ENCODE data around the gene DNAJB14.

The DNAJB14 gene

GRCh38 chr4:99893839-99894160, 52.6 kb downstream of the DNAJB14 start:
- Histone ChIP-seq H3K79me2 (ENCODE audit: insufficient read depth, low read length) (peaks cover 37% of the 10 kb centered on the region), H3K4me1 (ENCODE audit: insufficient read depth, low read length, poor library complexity, severe bottlenecking) (peaks cover 36% of the 10 kb centered on the region)
- no peak for TF ChIP-seq EZH2phosphoT487 (IDR thresholded peaks at IDR 0.05; ENCODE audit: borderline replicate concordance)
- TF ChIP-seq, protein P1, sequence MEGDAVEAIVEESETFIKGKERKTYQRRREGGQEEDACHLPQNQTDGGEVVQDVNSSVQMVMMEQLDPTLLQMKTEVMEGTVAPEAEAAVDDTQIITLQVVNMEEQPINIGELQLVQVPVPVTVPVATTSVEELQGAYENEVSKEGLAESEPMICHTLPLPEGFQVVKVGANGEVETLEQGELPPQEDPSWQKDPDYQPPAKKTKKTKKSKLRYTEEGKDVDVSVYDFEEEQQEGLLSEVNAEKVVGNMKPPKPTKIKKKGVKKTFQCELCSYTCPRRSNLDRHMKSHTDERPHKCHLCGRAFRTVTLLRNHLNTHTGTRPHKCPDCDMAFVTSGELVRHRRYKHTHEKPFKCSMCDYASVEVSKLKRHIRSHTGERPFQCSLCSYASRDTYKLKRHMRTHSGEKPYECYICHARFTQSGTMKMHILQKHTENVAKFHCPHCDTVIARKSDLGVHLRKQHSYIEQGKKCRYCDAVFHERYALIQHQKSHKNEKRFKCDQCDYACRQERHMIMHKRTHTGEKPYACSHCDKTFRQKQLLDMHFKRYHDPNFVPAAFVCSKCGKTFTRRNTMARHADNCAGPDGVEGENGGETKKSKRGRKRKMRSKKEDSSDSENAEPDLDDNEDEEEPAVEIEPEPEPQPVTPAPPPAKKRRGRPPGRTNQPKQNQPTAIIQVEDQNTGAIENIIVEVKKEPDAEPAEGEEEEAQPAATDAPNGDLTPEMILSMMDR (conservative IDR thresholded peaks at IDR 0.05; ENCODE audit: low read length), result no peak

GRCh38 chr4:99893029-99893428, 53.4 kb downstream of the DNAJB14 start:
- H3K36me3 ChIP-seq (ENCODE audit: insufficient read depth, low read length), result no peaks in the 10 kb centered on the region
- peak overlapping the region; percentile 92 for H3K4me2 ChIP-seq (ENCODE audit: low read depth, low read length, poor library complexity, severe bottlenecking)
- H2AFZ ChIP-seq (ENCODE audit: low read length), result no peak overlapping the region
- H3K4me3 ChIP-seq (ENCODE audit: low read length, poor library complexity, severe bottlenecking), result peak overlapping the region; percentile 100
- H3K27me3 ChIP-seq (ENCODE audit: insufficient read depth, low read length, poor library complexity, severe bottlenecking), result peaks cover 4% of the 10 kb centered on the region
- no peaks in the 10 kb centered on the region for H3K9me3 ChIP-seq (ENCODE audit: insufficient read depth, low read depth, low read length)
- 0 out of 2 replicates have a peak, but pooled peaks cover 2% of the 10 kb centered on the region for H3F3A ChIP-seq (ENCODE audit: low read depth)
- peaks cover 37% of the 10 kb centered on the region for H3K79me2 ChIP-seq (ENCODE audit: insufficient read depth, low read length)
- H4K20me1 ChIP-seq (ENCODE audit: insufficient read depth, low read length, poor library complexity, severe bottlenecking), result peaks cover 12% of the 10 kb centered on the region
- H3K9ac ChIP-seq (ENCODE audit: low read depth, low read length, poor library complexity, severe bottlenecking), result peak overlapping the region; percentile 90
- H3K9me2 ChIP-seq (replicated peaks; ENCODE audit: low read depth, low read length), result no peaks in the 10 kb centered on the region
- peaks cover 36% of the 10 kb centered on the region for H3K4me1 ChIP-seq (ENCODE audit: insufficient read depth, low read length, poor library complexity, severe bottlenecking)
- TF ChIP-seq, protein P1 (conservative IDR thresholded peaks at IDR 0.05; ENCODE audit: low read length), result no peak
- no peak for TF ChIP-seq EZH2phosphoT487 (IDR thresholded peaks at IDR 0.05; ENCODE audit: borderline replicate concordance)

More at GRCh38 chr4:99893839-99894160, 52.6 kb downstream of the DNAJB14 start:
- Histone ChIP-seq H3K4me2 (ENCODE audit: low read depth, low read length, poor library complexity, severe bottlenecking) (peak overlapping the region; percentile 92), H3F3A (ENCODE audit: low read depth) (0 out of 2 replicates have a peak, but pooled peaks cover 2% of the 10 kb centered on the region), H2AFZ (ENCODE audit: low read length) (peak overlapping the region; percentile 84), H3K9ac (ENCODE audit: low read depth, low read length, poor library complexity, severe bottlenecking) (peak overlapping the region; percentile 90), H3K27me3 (ENCODE audit: insufficient read depth, low read length, poor library complexity, severe bottlenecking) (peaks cover 4% of the 10 kb centered on the region), H3K4me3 (ENCODE audit: low read length, poor library complexity, severe bottlenecking) (peak overlapping the region; percentile 100), H3K9me2 (replicated peaks; ENCODE audit: low read depth, low read length) (no peaks in the 10 kb centered on the region), H3K9me3 (ENCODE audit: insufficient read depth, low read depth, low read length) (no peaks in the 10 kb centered on the region), H3K36me3 (ENCODE audit: insufficient read depth, low read length) (no peaks in the 10 kb centered on the region), H4K20me1 (ENCODE audit: insufficient read depth, low read length, poor library complexity, severe bottlenecking) (peaks cover 12% of the 10 kb centered on the region)

GRCh38 chr4:99891351-99891750, 55.1 kb downstream of the DNAJB14 start:
- peaks cover 4% of the 10 kb centered on the region for H3K27me3 ChIP-seq (ENCODE audit: insufficient read depth, low read length, poor library complexity, severe bottlenecking)
- H3K9me2 ChIP-seq (replicated peaks; ENCODE audit: low read depth, low read length), result no peaks in the 10 kb centered on the region
- H4K20me1 ChIP-seq (ENCODE audit: insufficient read depth, low read length, poor library complexity, severe bottlenecking), result peaks cover 12% of the 10 kb centered on the region
- TF ChIP-seq, protein P1 (conservative IDR thresholded peaks at IDR 0.05; ENCODE audit: low read length), result no peak
- no peak for TF ChIP-seq EZH2phosphoT487 (IDR thresholded peaks at IDR 0.05; ENCODE audit: borderline replicate concordance)
- H3K9ac ChIP-seq (ENCODE audit: low read depth, low read length, poor library complexity, severe bottlenecking), result peak overlapping the region; percentile 3
- peaks cover 41% of the 10 kb centered on the region for H3K79me2 ChIP-seq (ENCODE audit: insufficient read depth, low read length)
- 0 out of 2 replicates have a peak, but pooled peaks cover 2% of the 10 kb centered on the region for H3F3A ChIP-seq (ENCODE audit: low read depth)
- no peaks in the 10 kb centered on the region for H3K36me3 ChIP-seq (ENCODE audit: insufficient read depth, low read length)
- peaks cover 39% of the 10 kb centered on the region for H3K4me1 ChIP-seq (ENCODE audit: insufficient read depth, low read length, poor library complexity, severe bottlenecking)
- H3K9me3 ChIP-seq (ENCODE audit: insufficient read depth, low read depth, low read length), result no peaks in the 10 kb centered on the region
- H3K4me3 ChIP-seq (ENCODE audit: low read length, poor library complexity, severe bottlenecking), result peak overlapping the region; percentile 100
- H3K4me2 ChIP-seq (ENCODE audit: low read depth, low read length, poor library complexity, severe bottlenecking), result peak overlapping the region; percentile 92
- no peak overlapping the region for H2AFZ ChIP-seq (ENCODE audit: low read length)

Data from Loucy (cell line).